MM.1S (cell line): ENCODE results near the gene PRAMEF20.
"Not testable (repeated sequence)": the region's sequence is repeated elsewhere in the genome, so short reads cannot be mapped to it uniquely, and the experiment has no call there.

Experiments
- EZH2 ChIP-seq: fragments of 300-600 bp; sonication (generic); optimal IDR thresholded peaks from 2 replicates; pipeline ENCODE3; 2017; ENCODE audit warnings: low read depth, mild to moderate bottlenecking, antibody characterized with exemption, low read length, mixed read lengths
- EZH2phosphoT487 ChIP-seq: fragments of 300-600 bp; sonication (generic); IDR thresholded peaks from 2 replicates; pipeline ENCODE4 v1.6.1; 2018; ENCODE audit warnings: antibody characterized with exemption, low read length
- TF ChIP-seq, protein P1 (sequence below): fragments of 300-600 bp; sonication (generic); IDR thresholded peaks from 2 replicates; pipeline ENCODE4 v1.5.1; 2016; ENCODE audit warnings: antibody characterized with exemption, low read length, mixed read lengths

DNA sequence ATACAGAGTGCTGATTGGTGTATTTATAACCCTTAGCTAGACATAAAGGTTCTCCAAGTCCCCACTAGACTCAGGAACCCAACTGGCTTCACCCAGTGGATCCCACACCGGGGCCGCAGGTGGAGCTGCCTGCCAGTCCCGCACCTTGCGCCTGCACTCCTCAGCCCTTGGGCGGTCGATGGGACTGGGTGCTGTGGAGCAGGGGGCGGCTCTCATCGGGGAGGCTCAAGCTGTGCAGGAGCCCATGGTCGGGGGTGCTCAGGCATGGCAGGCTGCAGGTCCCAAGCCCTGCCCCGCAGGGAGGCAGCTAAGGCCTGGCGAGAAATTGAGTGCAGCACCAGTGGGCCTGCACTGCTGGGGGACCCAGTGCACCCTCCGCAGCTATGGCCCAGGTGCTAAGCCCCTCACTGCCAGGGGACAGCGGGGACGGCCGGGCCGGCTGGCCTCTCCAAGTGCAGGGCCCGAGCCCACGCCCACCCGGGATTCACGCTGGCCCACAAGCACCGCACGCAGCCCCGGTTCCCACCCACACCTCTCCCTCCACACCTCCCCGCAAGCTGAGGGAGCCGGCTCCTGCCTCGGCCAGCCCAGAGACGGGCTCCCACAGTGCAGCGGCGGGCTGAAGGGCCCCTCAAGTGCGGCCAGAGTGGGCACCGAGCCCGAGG is 23.6 kb downstream of the PRAMEF20 start:
- TF ChIP-seq, protein P1, sequence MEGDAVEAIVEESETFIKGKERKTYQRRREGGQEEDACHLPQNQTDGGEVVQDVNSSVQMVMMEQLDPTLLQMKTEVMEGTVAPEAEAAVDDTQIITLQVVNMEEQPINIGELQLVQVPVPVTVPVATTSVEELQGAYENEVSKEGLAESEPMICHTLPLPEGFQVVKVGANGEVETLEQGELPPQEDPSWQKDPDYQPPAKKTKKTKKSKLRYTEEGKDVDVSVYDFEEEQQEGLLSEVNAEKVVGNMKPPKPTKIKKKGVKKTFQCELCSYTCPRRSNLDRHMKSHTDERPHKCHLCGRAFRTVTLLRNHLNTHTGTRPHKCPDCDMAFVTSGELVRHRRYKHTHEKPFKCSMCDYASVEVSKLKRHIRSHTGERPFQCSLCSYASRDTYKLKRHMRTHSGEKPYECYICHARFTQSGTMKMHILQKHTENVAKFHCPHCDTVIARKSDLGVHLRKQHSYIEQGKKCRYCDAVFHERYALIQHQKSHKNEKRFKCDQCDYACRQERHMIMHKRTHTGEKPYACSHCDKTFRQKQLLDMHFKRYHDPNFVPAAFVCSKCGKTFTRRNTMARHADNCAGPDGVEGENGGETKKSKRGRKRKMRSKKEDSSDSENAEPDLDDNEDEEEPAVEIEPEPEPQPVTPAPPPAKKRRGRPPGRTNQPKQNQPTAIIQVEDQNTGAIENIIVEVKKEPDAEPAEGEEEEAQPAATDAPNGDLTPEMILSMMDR: not testable (repeated sequence)
- not testable (repeated sequence) for TF ChIP-seq EZH2phosphoT487, EZH2
